ENCODE data around the gene RXFP3. TPM values are rescaled to one million over a fixed set of nuclear protein-coding genes. Genes with fewer than 3 reads are reported as not detected.
"Not testable (repeated sequence)": the region's sequence is repeated elsewhere in the genome, so short reads cannot be mapped to it uniquely, and the experiment has no call there.

The RXFP3 gene
- total and polyA plus RNA-seq, 3 experiments from 2014 or later, result not detected

DNA sequence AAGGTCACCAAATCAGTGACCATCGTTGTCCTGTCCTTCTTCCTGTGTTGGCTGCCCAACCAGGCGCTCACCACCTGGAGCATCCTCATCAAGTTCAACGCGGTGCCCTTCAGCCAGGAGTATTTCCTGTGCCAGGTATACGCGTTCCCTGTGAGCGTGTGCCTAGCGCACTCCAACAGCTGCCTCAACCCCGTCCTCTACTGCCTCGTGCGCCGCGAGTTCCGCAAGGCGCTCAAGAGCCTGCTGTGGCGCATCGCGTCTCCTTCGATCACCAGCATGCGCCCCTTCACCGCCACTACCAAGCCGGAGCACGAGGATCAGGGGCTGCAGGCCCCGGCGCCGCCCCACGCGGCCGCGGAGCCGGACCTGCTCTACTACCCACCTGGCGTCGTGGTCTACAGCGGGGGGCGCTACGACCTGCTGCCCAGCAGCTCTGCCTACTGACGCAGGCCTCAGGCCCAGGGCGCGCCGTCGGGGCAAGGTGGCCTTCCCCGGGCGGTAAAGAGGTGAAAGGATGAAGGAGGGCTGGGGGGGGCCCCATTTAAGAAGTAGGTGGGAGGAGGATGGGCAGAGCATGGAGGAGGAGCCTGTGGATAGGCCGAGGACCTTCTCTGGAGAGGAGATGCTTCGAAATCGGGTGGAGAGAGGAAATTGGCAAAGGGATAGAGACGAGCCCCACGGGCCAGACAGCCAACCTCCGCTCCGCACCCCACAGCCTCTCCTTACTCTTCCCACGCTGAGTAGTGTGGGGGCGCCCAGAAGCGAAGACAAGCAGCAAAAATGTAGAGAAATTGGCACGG, 1.7 kb downstream of the RXFP3 start:
- ChIA-PET CTCF (no interaction called here), POLR2A (no interaction called here)
- peaks cover 0 to 1% (median 0%) of the 10 kb centered on the region in 5 donors for H3K9me3 Mint-ChIP-seq
- Histone ChIP-seq H3K36me3 (ENCODE audit: insufficient read depth, low read length) (no peaks in the 10 kb centered on the region), H3K27me3 (ENCODE audit: insufficient read depth, low read length, poor library complexity, severe bottlenecking) (peaks cover 26% of the 10 kb centered on the region), H3K9me3 (ENCODE audit: low read length) (no peaks in the 10 kb centered on the region), H3K4me1 (ENCODE audit: insufficient read depth, low read length) (no peaks in the 10 kb centered on the region), H3K27ac (ENCODE audit: low read depth, low read length) (no peak overlapping the region), H3K4me3 (ENCODE audit: low read length) (no peak overlapping the region)
- DNase-seq, result no peak
- H3K4me1 Mint-ChIP-seq, result peaks cover 0 to 5% (median 0%) of the 10 kb centered on the region in 3 donors
- H3K36me3 Mint-ChIP-seq, result no peaks in the 10 kb centered on the region
- peaks cover 21 to 66% of the 10 kb centered on the region in 2 donors for H3K27me3 Mint-ChIP-seq
- no peak overlapping the region for H3K4me3 Mint-ChIP-seq
- no peak overlapping the region for H3K27ac Mint-ChIP-seq

DNA sequence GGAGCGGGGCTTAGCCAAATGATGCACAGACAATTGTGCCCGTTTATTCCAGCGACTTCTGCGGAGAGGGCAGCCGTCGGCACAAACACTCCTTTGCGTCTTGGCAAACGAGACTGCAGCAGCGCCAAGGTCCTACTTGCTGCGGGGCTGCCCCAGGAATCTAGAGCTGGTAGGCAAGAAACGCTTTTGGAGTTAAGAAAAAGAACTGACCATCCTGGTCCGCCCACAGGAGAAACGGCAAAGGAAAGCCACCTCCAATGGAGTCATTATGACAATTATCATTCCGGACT, 2.3 kb downstream of the RXFP3 start:
- H3K9me3 Mint-ChIP-seq, result peaks cover 0 to 1% (median 0%) of the 10 kb centered on the region in 5 donors

DNA sequence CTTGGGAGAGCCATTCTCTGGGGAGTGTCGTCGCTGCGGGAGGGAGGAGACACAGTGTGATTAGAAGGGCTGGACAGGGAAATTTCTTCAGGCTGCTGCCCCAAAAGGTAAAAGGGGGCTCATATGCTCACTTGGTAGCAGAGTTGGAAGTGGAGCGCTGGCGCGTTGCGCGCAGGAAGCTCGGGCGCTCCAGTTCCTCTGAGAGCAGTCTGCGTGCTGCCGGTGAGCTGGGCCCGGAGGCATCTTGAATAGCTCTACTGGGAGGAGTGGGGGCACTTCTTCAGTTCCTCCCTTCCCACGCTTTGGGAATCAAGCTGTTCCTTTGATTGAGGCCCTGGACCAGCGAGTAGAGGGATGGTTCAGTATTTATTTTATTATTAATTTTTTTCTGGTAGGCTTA, 2.7 kb downstream of the RXFP3 start:
- CTCF ChIA-PET, result no interaction called here
- peaks cover 0 to 5% (median 0%) of the 10 kb centered on the region in 3 donors for H3K4me1 Mint-ChIP-seq
- no peak overlapping the region for H3K4me3 ChIP-seq (ENCODE audit: low read length)

More for the DNA sequence above, 2.3 kb downstream of the RXFP3 start:
- H3K4me3 Mint-ChIP-seq, result no peak overlapping the region
- ChIA-PET CTCF (no interaction called here), POLR2A (no interaction called here)
- Histone ChIP-seq H3K9me3 (ENCODE audit: low read length) (no peaks in the 10 kb centered on the region), H3K36me3 (ENCODE audit: insufficient read depth, low read length) (no peaks in the 10 kb centered on the region), H3K4me1 (ENCODE audit: insufficient read depth, low read length) (no peaks in the 10 kb centered on the region), H3K27me3 (ENCODE audit: insufficient read depth, low read length, poor library complexity, severe bottlenecking) (peaks cover 26% of the 10 kb centered on the region), H3K27ac (ENCODE audit: low read depth, low read length) (no peak overlapping the region), H3K4me3 (ENCODE audit: low read length) (no peak overlapping the region)
- H3K27ac Mint-ChIP-seq, result no peak overlapping the region
- DNase-seq, result no peak
- no peaks in the 10 kb centered on the region for H3K36me3 Mint-ChIP-seq
- peaks cover 0 to 5% (median 0%) of the 10 kb centered on the region in 3 donors for H3K4me1 Mint-ChIP-seq
- H3K27me3 Mint-ChIP-seq, result peaks cover 21 to 69% of the 10 kb centered on the region in 2 donors

DNA sequence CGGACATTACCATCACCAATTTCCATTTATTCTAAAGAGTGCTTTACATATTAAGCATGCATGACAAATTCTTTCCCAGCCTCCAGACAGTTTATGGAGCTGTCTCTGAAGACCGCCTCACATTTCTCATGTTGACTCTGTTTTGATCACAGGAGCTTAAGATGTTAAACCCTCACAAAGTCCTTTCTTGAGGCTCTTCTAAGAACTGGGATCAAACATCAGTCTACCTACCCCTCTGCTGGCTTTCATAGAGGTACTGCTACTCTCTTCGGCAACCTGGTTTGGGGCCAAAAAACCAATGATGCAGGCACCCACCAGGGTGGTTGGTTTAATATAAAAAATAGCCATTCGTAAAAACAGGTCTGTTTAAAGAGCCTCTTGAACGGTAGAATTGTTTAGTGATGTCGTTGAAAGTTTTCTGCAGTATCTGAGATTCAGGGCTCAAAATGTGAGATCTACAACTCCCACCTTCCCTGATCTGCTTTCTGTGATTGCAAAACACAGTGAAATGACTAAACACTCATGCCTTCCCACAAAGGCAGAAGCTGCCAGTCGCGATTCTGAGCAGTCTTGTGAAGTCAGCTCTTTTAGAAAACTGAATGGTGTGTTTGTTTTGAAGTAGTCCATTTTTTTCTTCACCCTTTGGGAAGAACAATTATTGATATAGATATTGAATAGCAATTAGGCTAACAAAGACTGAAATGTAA, 3.5 kb downstream of the RXFP3 start:
- CTCF ChIA-PET, result no interaction called here
- H3K4me1 Mint-ChIP-seq, result peaks cover 0 to 5% (median 0%) of the 10 kb centered on the region in 3 donors

More for the DNA sequence above, 2.7 kb downstream of the RXFP3 start:
- Mint-ChIP-seq H3K4me3 (no peak overlapping the region), H3K9me3 (peaks cover 0 to 1% (median 0%) of the 10 kb centered on the region in 5 donors), H3K27ac (no peak overlapping the region), H3K27me3 (peaks cover 21 to 73% of the 10 kb centered on the region in 2 donors), H3K36me3 (no peaks in the 10 kb centered on the region)
- POLR2A ChIA-PET, result no interaction called here
- no peak for DNase-seq
- no peaks in the 10 kb centered on the region for H3K9me3 ChIP-seq (ENCODE audit: low read length)
- H3K36me3 ChIP-seq (ENCODE audit: insufficient read depth, low read length), result no peaks in the 10 kb centered on the region
- H3K4me1 ChIP-seq (ENCODE audit: insufficient read depth, low read length), result no peaks in the 10 kb centered on the region
- peaks cover 26% of the 10 kb centered on the region for H3K27me3 ChIP-seq (ENCODE audit: insufficient read depth, low read length, poor library complexity, severe bottlenecking)
- H3K27ac ChIP-seq (ENCODE audit: low read depth, low read length), result no peak overlapping the region

DNA sequence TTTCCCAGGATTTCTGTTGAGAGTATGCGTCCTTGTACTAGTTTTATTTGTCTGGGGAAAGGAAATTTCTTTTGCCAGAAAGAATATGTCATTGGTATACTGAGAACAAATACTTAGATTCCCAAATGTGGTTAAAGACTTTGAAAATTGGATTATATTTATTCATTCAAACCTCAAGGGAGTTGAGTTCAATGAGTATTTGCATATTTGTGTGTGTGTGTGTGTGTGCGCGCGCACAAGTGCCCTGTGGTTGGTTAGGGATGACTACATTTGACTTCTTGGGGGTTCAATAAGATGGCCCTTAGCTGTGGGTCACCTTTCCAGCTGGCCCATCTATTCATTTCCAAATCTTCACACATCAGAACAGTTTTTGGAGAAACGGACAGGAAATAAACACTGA, 4.9 kb downstream of the RXFP3 start:
- no peak overlapping the region for H3K27ac ChIP-seq (ENCODE audit: low read depth, low read length)
- Mint-ChIP-seq H3K9me3 (peaks cover 0 to 1% (median 0%) of the 10 kb centered on the region in 5 donors), H3K36me3 (no peaks in the 10 kb centered on the region), H3K27me3 (peaks cover 21 to 68% of the 10 kb centered on the region in 2 donors), H3K4me1 (peaks cover 0 to 5% (median 0%) of the 10 kb centered on the region in 3 donors), H3K4me3 (no peak overlapping the region), H3K27ac (no peak overlapping the region)
- H3K36me3 ChIP-seq (ENCODE audit: insufficient read depth, low read length), result no peaks in the 10 kb centered on the region
- DNase-seq, result no peak
- no peak overlapping the region for H3K4me3 ChIP-seq (ENCODE audit: low read length)
- H3K27me3 ChIP-seq (ENCODE audit: insufficient read depth, low read length, poor library complexity, severe bottlenecking), result peaks cover 14% of the 10 kb centered on the region
- no peaks in the 10 kb centered on the region for H3K4me1 ChIP-seq (ENCODE audit: insufficient read depth, low read length)
- H3K9me3 ChIP-seq (ENCODE audit: low read length), result no peaks in the 10 kb centered on the region
- POLR2A ChIA-PET, result no interaction called here
- CTCF ChIA-PET, result no interaction called here

More for the DNA sequence above, 3.5 kb downstream of the RXFP3 start:
- no peaks in the 10 kb centered on the region for H3K4me1 ChIP-seq (ENCODE audit: insufficient read depth, low read length)
- DNase-seq, result no peak
- H3K4me3 ChIP-seq (ENCODE audit: low read length), result no peak overlapping the region
- no peaks in the 10 kb centered on the region for H3K9me3 ChIP-seq (ENCODE audit: low read length)
- peaks cover 26% of the 10 kb centered on the region for H3K27me3 ChIP-seq (ENCODE audit: insufficient read depth, low read length, poor library complexity, severe bottlenecking)
- Mint-ChIP-seq H3K36me3 (no peaks in the 10 kb centered on the region), H3K27me3 (peaks cover 21 to 75% of the 10 kb centered on the region in 2 donors), H3K27ac (no peak overlapping the region), H3K9me3 (peaks cover 0 to 1% (median 0%) of the 10 kb centered on the region in 5 donors), H3K4me3 (no peak overlapping the region)
- H3K27ac ChIP-seq (ENCODE audit: low read depth, low read length), result no peak overlapping the region
- H3K36me3 ChIP-seq (ENCODE audit: insufficient read depth, low read length), result no peaks in the 10 kb centered on the region
- POLR2A ChIA-PET, result no interaction called here

DNA sequence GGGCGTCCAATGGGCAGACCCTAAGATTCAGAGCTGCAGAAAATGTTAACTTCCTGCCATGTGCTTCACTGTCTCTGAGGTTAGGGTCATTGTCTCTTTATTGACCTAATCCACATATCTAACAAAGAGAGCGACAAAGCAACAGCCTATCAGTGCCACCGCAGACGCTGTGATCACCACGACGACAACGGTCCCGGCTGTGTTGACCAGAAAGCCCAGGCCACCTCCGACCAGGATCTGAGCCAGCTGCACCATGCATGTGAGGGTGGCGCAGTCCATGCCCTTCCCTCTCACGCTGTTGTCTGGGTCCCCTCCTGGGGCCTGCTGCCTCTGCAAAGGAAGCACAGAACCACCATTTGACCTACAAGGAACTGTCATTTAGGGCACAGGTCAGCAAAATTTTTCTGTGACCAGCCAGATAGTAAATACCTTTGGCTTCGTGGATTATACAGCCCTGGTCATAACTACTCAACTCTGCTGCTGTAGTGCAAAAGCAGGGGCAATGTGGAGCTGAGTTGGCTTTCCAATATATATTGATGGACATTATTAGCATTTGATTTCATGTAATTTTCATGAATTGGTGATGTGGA, 8.5 kb downstream of the RXFP3 start:
- no peak overlapping the region for H3K27ac Mint-ChIP-seq
- no peak for DNase-seq
- CTCF ChIA-PET, result no interaction called here
- no peak overlapping the region for H3K4me3 ChIP-seq (ENCODE audit: low read length)
- H3K9me3 ChIP-seq (ENCODE audit: low read length), result no peaks in the 10 kb centered on the region
- H3K4me1 ChIP-seq (ENCODE audit: insufficient read depth, low read length), result no peaks in the 10 kb centered on the region
- no peaks in the 10 kb centered on the region for H3K36me3 ChIP-seq (ENCODE audit: insufficient read depth, low read length)
- no peak overlapping the region for H3K4me3 Mint-ChIP-seq
- H3K4me1 Mint-ChIP-seq, result no peaks in the 10 kb centered on the region
- H3K27me3 ChIP-seq (ENCODE audit: insufficient read depth, low read length, poor library complexity, severe bottlenecking), result no peaks in the 10 kb centered on the region
- peaks cover 12 to 43% of the 10 kb centered on the region in 2 donors for H3K27me3 Mint-ChIP-seq
- H3K9me3 Mint-ChIP-seq, result peaks cover 0 to 3% (median 0%) of the 10 kb centered on the region in 5 donors
- POLR2A ChIA-PET, result no interaction called here
- no peaks in the 10 kb centered on the region for H3K36me3 Mint-ChIP-seq
- H3K27ac ChIP-seq (ENCODE audit: low read depth, low read length), result no peak overlapping the region

DNA sequence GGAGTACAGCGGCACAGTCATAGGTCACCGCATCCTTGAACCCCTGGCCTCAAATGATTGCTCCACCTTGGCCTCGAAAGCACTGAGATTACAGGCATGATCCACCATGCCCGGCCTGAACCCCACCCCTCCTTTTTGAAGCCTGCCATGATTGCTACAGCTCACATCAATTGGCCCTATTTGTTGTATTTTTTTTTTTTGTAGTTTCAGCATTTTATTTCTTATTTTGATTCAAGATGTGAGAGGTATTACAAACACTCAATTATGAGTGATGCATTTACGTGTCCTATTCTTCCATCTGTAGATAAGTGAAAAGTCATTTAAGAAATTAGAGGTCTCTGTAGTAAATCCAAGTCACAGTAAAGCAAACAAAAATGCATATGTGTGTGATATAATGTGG, 16.0 kb downstream of the RXFP3 start:
- H3K36me3 ChIP-seq (ENCODE audit: insufficient read depth, low read length); POLR2A ChIA-PET; H3K4me3 ChIP-seq (ENCODE audit: low read length); CTCF ChIA-PET; H3K36me3 Mint-ChIP-seq; H3K4me3 Mint-ChIP-seq; H3K9me3 Mint-ChIP-seq; H3K27ac ChIP-seq (ENCODE audit: low read depth, low read length); H3K27me3 ChIP-seq (ENCODE audit: insufficient read depth, low read length, poor library complexity, severe bottlenecking); H3K4me1 ChIP-seq (ENCODE audit: insufficient read depth, low read length); DNase-seq; H3K4me1 Mint-ChIP-seq; H3K9me3 ChIP-seq (ENCODE audit: low read length): not testable (repeated sequence)
- Mint-ChIP-seq H3K27me3 (peaks cover 5 to 16% of the 10 kb centered on the region in 2 donors), H3K27ac (peak overlapping the region in 1 of 8 donors; percentile 76)

DNA sequence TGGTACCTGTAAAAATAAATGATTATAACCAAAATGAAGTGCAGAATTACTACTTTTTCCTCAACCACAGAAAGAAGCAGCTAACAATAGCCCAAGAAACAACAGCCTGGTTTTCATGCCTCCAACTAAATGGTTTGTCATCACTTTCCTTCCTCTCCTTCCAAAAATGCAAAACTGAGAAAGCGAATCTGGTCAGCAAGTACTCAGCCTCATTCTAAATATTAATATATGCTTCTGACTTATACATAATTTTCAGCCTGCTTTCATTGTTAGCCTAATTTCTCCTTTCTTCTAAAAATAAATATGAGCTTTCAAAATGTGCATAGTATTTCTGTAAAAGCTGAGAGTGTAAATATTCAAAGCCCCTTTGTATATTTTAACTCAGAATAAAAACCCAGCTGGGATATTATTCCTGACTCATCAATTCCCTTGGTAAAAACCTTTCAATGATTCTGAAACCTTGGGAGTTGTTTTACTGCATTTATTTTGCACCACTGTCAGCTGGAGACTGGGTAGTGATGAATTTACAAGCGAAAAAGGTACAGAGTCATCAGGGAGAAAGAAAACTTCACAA, 21.5 kb downstream of the RXFP3 start:
- H3K27me3 Mint-ChIP-seq, result peaks cover 1 to 12% of the 10 kb centered on the region in 2 donors
- ChIA-PET POLR2A (no interaction called here), CTCF (interaction anchor here (1.2 kb wide), 2 partner anchors 13 to 522 kb away, joined by 3 to 4 read pairs; no protein-coding TSS in a partner anchor)
- Histone ChIP-seq H3K9me3 (ENCODE audit: low read length) (no peaks in the 10 kb centered on the region), H3K4me3 (ENCODE audit: low read length) (no peak overlapping the region), H3K27ac (ENCODE audit: low read depth, low read length) (no peak overlapping the region), H3K36me3 (ENCODE audit: insufficient read depth, low read length) (no peaks in the 10 kb centered on the region), H3K4me1 (ENCODE audit: insufficient read depth, low read length) (no peaks in the 10 kb centered on the region), H3K27me3 (ENCODE audit: insufficient read depth, low read length, poor library complexity, severe bottlenecking) (no peaks in the 10 kb centered on the region)
- peaks cover 0 to 8% (median 3%) of the 10 kb centered on the region in 5 donors for H3K9me3 Mint-ChIP-seq
- H3K4me1 Mint-ChIP-seq, result no peaks in the 10 kb centered on the region
- no peak overlapping the region for H3K27ac Mint-ChIP-seq
- H3K36me3 Mint-ChIP-seq, result peaks cover 0 to 9% (median 2%) of the 10 kb centered on the region in 3 donors
- no peak overlapping the region for H3K4me3 Mint-ChIP-seq
- DNase-seq, result no peak
